Panc1 (cell line): ENCODE data around the gene AUH. TPM values are rescaled to one million over a fixed set of nuclear protein-coding genes. Genes with fewer than 3 reads are reported as not detected.

Experiments used
- ATAC-seq: fragments of 200-7000 bp; cut with Tn5 transposase; 2 replicates; pipeline ENCODE4 v1.9.1; 2020; ENCODE audit warnings: mild to moderate bottlenecking, moderate library complexity
- BruUV-seq: library from RNA; stranded (reverse); fragments of 400-500 nt; replicated peaks from 2 replicates; lab custom pipeline; 2021; lab: Mats Ljungman, UMichigan
- CTCF ChIA-PET: fragments of 300-600 bp; sonication (Branson Sonifier 250); formaldehyde crosslinking; loops from one replicate; lab custom pipeline; 2022; ENCODE audit warnings: antibody characterized with exemption; lab: Charles Lee
- POLR2A ChIA-PET: fragments of 300-600 bp; sonication (Branson Sonifier 250); formaldehyde crosslinking; loops from one replicate; lab custom pipeline; 2022; ENCODE audit warnings: antibody characterized with exemption; lab: Charles Lee
- DNase-seq: peaks from one replicate; pipeline ENCODE4 v3.0.0-alpha.2; 2010; ENCODE audit warnings: low read depth, low spot score
- H3K27ac ChIP-seq: 2 replicates; pipeline ENCODE4 v1.5.1; 2011; ENCODE audit warnings: mild to moderate bottlenecking, low read length, inconsistent platforms
- H3K27me3 ChIP-seq: fragments of 200-500 bp; sonication (Bioruptor generic); 2 replicates; pipeline ENCODE4 v1.6.0; 2014; ENCODE audit warnings: low read length, inconsistent platforms; ENCODE audit not compliant: control insufficient read depth, insufficient read depth
- H3K36me3 ChIP-seq: fragments of 200-500 bp; sonication (Bioruptor generic); 2 replicates; pipeline ENCODE4 v1.5.1; 2014; ENCODE audit warnings: inconsistent platforms, mild to moderate bottlenecking, low read length, moderate library complexity; ENCODE audit not compliant: control insufficient read depth, insufficient read depth
- H3K4me1 ChIP-seq: 2 replicates; pipeline ENCODE4 v1.5.1; 2011; ENCODE audit warnings: inconsistent platforms, mild to moderate bottlenecking, low read length, moderate library complexity; ENCODE audit not compliant: control insufficient read depth, insufficient read depth
- H3K4me3 ChIP-seq, 2 experiments: 2 replicates each; pipeline ENCODE4 v1.5.1; 2011 to 2012; ENCODE audit warnings: low read depth in 2 of 2, low read length in 2 of 2, mild to moderate bottlenecking in 2 of 2, inconsistent platforms in 1 of 2, moderate library complexity in 1 of 2
- H3K9me3 ChIP-seq: fragments of 200-500 bp; sonication (Bioruptor generic); 2 replicates; pipeline ENCODE4 v1.5.1; 2014; ENCODE audit warnings: low read depth, mild to moderate bottlenecking, inconsistent platforms, low read length, moderate library complexity; ENCODE audit not compliant: control insufficient read depth, insufficient read depth
- POLR2AphosphoS5 ChIP-seq: IDR thresholded peaks from 2 replicates; pipeline ENCODE4 v1.6.1; 2012; ENCODE audit warnings: mild to moderate bottlenecking, low read depth, low read length, moderate library complexity
- SIN3A ChIP-seq: IDR thresholded peaks from 2 replicates; pipeline ENCODE4 v1.6.1; 2012; ENCODE audit warnings: low read depth, mild to moderate bottlenecking, low read length, moderate library complexity, borderline replicate concordance; ENCODE audit not compliant: insufficient read depth
- TCF7L2 ChIP-seq: IDR thresholded peaks from 2 replicates; pipeline ENCODE4 v1.6.1; 2011; ENCODE audit warnings: mild to moderate bottlenecking, low read depth, low read length, inconsistent platforms
- in situ Hi-C: cut with HindIII; loops from 2 replicates; pipeline ENCODE4 v1.10.0; 2016; ENCODE audit warnings: low sequenced_read_pairs, low pct_unique_long_range_greater_than_20kb
- intact Hi-C: fragments of 100-400 bp; cut with micrococcal nuclease; formaldehyde crosslinking; loops from one replicate; pipeline ENCODE4 v1.10.0; 2022; ENCODE audit not compliant: unreplicated experiment
- total RNA-seq: library from RNA; stranded (reverse); gene quantifications from one replicate; pipeline ENCODE4 v1.2.1, GENCODE V29; 2021; ENCODE audit not compliant: unreplicated experiment
- TF ChIP-seq, protein P1 (sequence below), 2 experiments: IDR thresholded peaks; 2 replicates each; pipeline ENCODE4 v1.6.1; 2011 to 2012; ENCODE audit warnings: low read depth in 2 of 2, control low read depth in 1 of 2, low read length in 1 of 2, mild to moderate bottlenecking in 1 of 2, moderate library complexity in 1 of 2; ENCODE audit not compliant: insufficient read depth in 1 of 2
- TF ChIP-seq, protein P2 (sequence below): fragments of 450-650 bp; IDR thresholded peaks from 2 replicates; pipeline ENCODE4 v1.5.1; 2017; ENCODE audit warnings: mild to moderate bottlenecking

The AUH gene
- total RNA-seq, 1 experiment from 2014 or later, result 7.7 TPM

DNA sequence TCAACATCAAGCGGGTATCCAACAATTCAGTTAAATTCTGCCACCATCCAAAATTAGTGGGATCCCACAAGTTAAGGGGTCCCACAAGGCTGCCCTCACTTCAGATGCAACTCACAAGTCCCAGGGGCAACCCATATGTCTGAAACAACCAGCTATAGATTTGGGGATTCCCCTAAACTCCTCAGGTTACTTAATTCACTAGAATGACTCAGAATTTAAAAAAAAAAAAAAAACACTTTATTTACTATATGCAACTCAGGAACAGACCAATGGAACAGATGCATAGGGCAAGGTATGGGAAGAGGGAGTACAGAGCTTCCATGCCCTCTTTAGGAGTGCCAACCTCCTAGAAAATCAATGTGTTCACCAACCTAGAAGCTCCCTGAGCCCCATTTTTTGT lies 15.1 kb downstream of the AUH start:
- H3K27me3 ChIP-seq, result no peaks in the 10 kb centered on the region
- ChIA-PET POLR2A (no interaction called here), CTCF (no interaction called here)
- no peaks in the 10 kb centered on the region for H3K9me3 ChIP-seq
- no peak for ATAC-seq
- no peak overlapping the region for H3K27ac ChIP-seq
- H3K4me1 ChIP-seq, result no peaks in the 10 kb centered on the region
- no TSS peak for BruUV-seq
- DNase-seq, result no peak
- H3K36me3 ChIP-seq, result no peaks in the 10 kb centered on the region; the same call in 1 of the 2 replicates
- in situ Hi-C loops, result no loop called here
- intact Hi-C loops, result no loop called here
- TF ChIP-seq POLR2AphosphoS5 (no peak), SIN3A (no peak), TCF7L2 (no peak)
- TF ChIP-seq, protein P1, sequence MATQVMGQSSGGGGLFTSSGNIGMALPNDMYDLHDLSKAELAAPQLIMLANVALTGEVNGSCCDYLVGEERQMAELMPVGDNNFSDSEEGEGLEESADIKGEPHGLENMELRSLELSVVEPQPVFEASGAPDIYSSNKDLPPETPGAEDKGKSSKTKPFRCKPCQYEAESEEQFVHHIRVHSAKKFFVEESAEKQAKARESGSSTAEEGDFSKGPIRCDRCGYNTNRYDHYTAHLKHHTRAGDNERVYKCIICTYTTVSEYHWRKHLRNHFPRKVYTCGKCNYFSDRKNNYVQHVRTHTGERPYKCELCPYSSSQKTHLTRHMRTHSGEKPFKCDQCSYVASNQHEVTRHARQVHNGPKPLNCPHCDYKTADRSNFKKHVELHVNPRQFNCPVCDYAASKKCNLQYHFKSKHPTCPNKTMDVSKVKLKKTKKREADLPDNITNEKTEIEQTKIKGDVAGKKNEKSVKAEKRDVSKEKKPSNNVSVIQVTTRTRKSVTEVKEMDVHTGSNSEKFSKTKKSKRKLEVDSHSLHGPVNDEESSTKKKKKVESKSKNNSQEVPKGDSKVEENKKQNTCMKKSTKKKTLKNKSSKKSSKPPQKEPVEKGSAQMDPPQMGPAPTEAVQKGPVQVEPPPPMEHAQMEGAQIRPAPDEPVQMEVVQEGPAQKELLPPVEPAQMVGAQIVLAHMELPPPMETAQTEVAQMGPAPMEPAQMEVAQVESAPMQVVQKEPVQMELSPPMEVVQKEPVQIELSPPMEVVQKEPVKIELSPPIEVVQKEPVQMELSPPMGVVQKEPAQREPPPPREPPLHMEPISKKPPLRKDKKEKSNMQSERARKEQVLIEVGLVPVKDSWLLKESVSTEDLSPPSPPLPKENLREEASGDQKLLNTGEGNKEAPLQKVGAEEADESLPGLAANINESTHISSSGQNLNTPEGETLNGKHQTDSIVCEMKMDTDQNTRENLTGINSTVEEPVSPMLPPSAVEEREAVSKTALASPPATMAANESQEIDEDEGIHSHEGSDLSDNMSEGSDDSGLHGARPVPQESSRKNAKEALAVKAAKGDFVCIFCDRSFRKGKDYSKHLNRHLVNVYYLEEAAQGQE (IDR thresholded peaks at IDR 0.05; ENCODE audit: insufficient read depth in 1 of 2, low read depth in 2 of 2, low read length in 1 of 2), result no peak
- TF ChIP-seq, protein P2, sequence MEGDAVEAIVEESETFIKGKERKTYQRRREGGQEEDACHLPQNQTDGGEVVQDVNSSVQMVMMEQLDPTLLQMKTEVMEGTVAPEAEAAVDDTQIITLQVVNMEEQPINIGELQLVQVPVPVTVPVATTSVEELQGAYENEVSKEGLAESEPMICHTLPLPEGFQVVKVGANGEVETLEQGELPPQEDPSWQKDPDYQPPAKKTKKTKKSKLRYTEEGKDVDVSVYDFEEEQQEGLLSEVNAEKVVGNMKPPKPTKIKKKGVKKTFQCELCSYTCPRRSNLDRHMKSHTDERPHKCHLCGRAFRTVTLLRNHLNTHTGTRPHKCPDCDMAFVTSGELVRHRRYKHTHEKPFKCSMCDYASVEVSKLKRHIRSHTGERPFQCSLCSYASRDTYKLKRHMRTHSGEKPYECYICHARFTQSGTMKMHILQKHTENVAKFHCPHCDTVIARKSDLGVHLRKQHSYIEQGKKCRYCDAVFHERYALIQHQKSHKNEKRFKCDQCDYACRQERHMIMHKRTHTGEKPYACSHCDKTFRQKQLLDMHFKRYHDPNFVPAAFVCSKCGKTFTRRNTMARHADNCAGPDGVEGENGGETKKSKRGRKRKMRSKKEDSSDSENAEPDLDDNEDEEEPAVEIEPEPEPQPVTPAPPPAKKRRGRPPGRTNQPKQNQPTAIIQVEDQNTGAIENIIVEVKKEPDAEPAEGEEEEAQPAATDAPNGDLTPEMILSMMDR, result no peak
- H3K4me3 ChIP-seq, result no peak overlapping the region

DNA sequence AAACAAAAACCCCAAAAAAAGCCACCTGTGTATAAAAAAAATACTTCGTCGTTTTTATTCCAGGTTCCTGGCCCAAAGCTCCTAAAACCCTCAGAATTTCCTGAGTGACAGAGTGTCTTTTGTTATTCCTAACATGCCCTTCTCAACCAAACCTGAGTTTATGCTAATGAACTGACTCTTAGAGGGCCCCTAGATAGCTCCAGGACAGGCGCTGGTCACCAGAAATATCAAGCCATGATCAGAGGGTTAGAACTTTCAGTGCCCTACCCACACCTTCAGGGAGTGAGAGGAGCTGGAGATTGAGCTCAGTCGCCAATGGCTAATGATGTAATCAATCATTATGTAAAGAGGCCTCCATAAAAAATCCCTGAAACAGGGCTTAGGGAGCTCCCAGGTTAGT lies 15.7 kb downstream of the AUH start:
- in situ Hi-C loops (no loop called here), intact Hi-C loops (no loop called here)
- Histone ChIP-seq H3K4me3 (no peak overlapping the region), H3K9me3 (no peaks in the 10 kb centered on the region), H3K27ac (no peak overlapping the region), H3K4me1 (no peaks in the 10 kb centered on the region), H3K27me3 (no peaks in the 10 kb centered on the region), H3K36me3 (no peaks in the 10 kb centered on the region)
- DNase-seq, result no peak
- TF ChIP-seq, protein P2, result no peak
- TF ChIP-seq SIN3A, result no peak
- TF ChIP-seq, protein P1 (IDR thresholded peaks at IDR 0.05; ENCODE audit: insufficient read depth in 1 of 2, low read depth in 2 of 2, low read length in 1 of 2), result no peak
- no peak for TF ChIP-seq TCF7L2
- TF ChIP-seq POLR2AphosphoS5, result no peak
- CTCF ChIA-PET, result no interaction called here
- ATAC-seq, result no peak
- no TSS peak for BruUV-seq
- POLR2A ChIA-PET, result no interaction called here
